Right atrium auricular region (tissue), 2 donors: ENCODE results near the gene GPRC5C. TPM values are rescaled to one million over a fixed set of nuclear protein-coding genes. Genes with fewer than 3 reads are reported as not detected.

Source experiments
- DNase-seq: peaks from one replicate; pipeline ENCODE4 v3.0.0-alpha.2; 2019; ENCODE audit warnings: low spot score
- H3K27ac ChIP-seq, 2 donors: fragments of 200-600 bp; sonication (generic); 1 replicate in 1 of 2; 2 replicates in 1 of 2; pipeline ENCODE4 v1.5.1; 2016 to 2019
- H3K27me3 ChIP-seq, 2 donors: fragments of 200-600 bp; sonication (generic); one replicate each; pipeline versions ENCODE4 v1.5.1 to v1.6.0; 2017 to 2019
- H3K36me3 ChIP-seq: fragments of 200-600 bp; sonication (generic); one replicate; pipeline ENCODE4 v1.5.1; 2016
- H3K4me1 ChIP-seq, 2 donors: fragments of 200-600 bp; sonication (generic); one replicate each; pipeline versions ENCODE4 v1.5.1 to v1.6.0; 2017 to 2019
- H3K4me3 ChIP-seq, 2 donors: fragments of 200-600 bp; sonication (generic); 1 replicate in 1 of 2; 2 replicates in 1 of 2; pipeline ENCODE4 v1.5.1; 2017 to 2019; ENCODE audit warnings: mild to moderate bottlenecking in 1 of 2, moderate library complexity in 1 of 2
- H3K9me3 ChIP-seq, 2 donors: fragments of 200-600 bp; sonication (generic); one replicate each; pipeline ENCODE4 v1.5.1; 2019
- total RNA-seq, 2 donors: library from RNA; depleted of rRNA; stranded (reverse); fragments of >200 nt; gene quantifications; one replicate each; pipeline ENCODE4 v1.1.0, GENCODE V29; 2016
- TF ChIP-seq, protein P1 (sequence below), 2 donors: fragments of 200-600 bp; sonication (generic); IDR thresholded peaks; one replicate each; pipeline ENCODE4 v1.5.1; 2019; ENCODE audit warnings: antibody characterized with exemption in 2 of 2

The GPRC5C gene
- total RNA-seq, 2 donors from 2014 or later: 39.0 to 48.0 TPM

DNA sequence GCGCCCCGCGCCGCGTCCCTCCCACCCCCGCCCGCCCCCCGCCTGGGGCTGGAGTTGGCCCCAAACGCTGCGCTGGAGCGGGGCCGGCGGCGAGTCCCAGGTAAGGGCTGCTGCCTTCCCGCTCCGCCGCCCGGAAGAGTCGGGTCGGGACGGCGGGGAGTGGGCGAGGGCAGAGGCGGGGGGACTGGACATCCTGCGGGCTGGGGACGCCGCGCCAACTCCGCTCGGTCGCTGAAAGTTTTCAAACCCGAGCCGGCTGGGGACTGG is 469 bp downstream of the GPRC5C start:
- H3K36me3 ChIP-seq: no peaks in the 10 kb centered on the region
- H3K27ac ChIP-seq: peak overlapping the region; percentile 96 to 97
- H3K4me3 ChIP-seq: peak overlapping the region; percentile 55 to 68
- no peaks in the 10 kb centered on the region for H3K27me3 ChIP-seq
- no peak for DNase-seq
- TF ChIP-seq, protein P1, sequence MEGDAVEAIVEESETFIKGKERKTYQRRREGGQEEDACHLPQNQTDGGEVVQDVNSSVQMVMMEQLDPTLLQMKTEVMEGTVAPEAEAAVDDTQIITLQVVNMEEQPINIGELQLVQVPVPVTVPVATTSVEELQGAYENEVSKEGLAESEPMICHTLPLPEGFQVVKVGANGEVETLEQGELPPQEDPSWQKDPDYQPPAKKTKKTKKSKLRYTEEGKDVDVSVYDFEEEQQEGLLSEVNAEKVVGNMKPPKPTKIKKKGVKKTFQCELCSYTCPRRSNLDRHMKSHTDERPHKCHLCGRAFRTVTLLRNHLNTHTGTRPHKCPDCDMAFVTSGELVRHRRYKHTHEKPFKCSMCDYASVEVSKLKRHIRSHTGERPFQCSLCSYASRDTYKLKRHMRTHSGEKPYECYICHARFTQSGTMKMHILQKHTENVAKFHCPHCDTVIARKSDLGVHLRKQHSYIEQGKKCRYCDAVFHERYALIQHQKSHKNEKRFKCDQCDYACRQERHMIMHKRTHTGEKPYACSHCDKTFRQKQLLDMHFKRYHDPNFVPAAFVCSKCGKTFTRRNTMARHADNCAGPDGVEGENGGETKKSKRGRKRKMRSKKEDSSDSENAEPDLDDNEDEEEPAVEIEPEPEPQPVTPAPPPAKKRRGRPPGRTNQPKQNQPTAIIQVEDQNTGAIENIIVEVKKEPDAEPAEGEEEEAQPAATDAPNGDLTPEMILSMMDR (IDR thresholded peaks at IDR 0.05): no peak
- peaks cover 0 to 54% of the 10 kb centered on the region in 2 donors for H3K4me1 ChIP-seq
- peaks cover 0 to 2% of the 10 kb centered on the region in 2 donors for H3K9me3 ChIP-seq

DNA sequence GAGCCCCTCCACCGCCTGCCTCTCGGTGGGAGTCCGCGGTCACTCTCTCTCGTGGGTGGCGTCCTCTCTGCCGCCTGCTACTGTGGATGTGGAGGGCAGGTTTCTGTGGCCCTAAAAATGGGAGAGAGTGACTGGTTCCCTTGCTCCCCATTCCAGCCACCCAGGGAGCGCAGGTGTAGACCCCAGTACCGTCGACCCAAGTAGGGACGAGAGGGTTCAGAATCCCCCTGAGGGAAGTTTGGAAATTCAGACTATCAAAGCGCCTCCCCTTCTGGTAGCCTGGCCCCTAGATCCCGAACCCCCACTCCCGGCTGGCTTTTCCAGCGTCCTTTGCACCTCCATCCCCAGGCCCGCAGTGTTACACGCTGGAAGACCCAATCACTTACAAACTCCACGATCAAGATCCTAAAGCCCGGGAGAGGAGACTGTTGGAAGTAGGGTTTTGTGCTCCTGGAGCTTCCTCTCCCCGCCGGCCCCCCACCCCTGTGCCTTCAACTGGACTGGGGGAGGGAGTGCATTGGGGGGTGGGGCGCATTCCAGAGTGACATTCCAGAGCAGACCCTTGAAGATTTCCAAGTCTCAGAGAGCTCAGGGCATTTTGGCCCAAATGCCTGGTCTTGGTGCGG is 991 bp downstream of the GPRC5C start:
- Histone ChIP-seq H3K4me1 (peaks cover 0 to 49% of the 10 kb centered on the region in 2 donors), H3K9me3 (peaks cover 0 to 7% of the 10 kb centered on the region in 2 donors), H3K27me3 (no peaks in the 10 kb centered on the region), H3K36me3 (no peaks in the 10 kb centered on the region), H3K4me3 (peak overlapping the region; percentile 55 to 68), H3K27ac (peak overlapping the region; percentile 96 to 97)
- DNase-seq: no peak
- TF ChIP-seq, protein P1 (IDR thresholded peaks at IDR 0.05): no peak

DNA sequence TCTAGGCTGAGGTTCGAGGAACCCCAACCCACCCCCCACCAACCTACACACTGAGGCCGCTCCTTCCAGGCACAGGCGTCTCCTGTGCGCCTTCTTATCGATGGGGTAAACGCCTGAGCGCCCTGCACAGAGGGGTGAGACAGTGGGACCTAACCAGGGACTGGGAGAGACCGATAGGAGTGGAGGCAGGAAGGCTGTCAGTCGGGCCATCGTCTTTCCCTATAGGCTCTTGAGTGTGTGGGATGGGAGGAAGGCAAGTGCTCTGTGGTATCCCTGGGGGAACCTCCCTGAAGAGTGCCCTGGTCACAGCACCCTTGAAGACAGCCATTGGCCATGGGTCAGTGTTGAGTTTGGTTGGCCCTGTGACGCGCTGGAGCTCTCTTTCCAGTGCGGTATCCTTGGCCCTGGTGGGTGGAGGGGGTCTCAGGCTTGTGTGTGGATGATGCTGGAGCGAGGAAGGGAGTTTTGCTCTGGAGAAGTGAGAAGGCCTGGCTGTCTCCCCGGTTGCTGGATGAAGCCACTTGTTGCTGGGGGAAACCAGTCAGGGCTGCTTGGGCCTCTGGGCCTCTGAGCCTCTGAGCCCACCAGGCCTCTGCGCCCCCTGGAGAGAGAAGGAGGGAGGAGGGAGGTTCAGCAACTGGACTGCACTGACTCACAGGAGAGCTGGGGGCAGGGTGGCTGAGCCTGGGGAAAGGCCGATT is 1.7 kb downstream of the GPRC5C start:
- no peak for DNase-seq
- peak overlapping the region; percentile 96 to 97 for H3K27ac ChIP-seq
- H3K27me3 ChIP-seq: no peaks in the 10 kb centered on the region
- H3K9me3 ChIP-seq: peaks cover 0 to 9% of the 10 kb centered on the region in 2 donors
- TF ChIP-seq, protein P1 (IDR thresholded peaks at IDR 0.05): no peak
- H3K4me3 ChIP-seq: peak overlapping the region; percentile 55 to 68
- no peaks in the 10 kb centered on the region for H3K36me3 ChIP-seq
- H3K4me1 ChIP-seq: peaks cover 0 to 47% of the 10 kb centered on the region in 2 donors

DNA sequence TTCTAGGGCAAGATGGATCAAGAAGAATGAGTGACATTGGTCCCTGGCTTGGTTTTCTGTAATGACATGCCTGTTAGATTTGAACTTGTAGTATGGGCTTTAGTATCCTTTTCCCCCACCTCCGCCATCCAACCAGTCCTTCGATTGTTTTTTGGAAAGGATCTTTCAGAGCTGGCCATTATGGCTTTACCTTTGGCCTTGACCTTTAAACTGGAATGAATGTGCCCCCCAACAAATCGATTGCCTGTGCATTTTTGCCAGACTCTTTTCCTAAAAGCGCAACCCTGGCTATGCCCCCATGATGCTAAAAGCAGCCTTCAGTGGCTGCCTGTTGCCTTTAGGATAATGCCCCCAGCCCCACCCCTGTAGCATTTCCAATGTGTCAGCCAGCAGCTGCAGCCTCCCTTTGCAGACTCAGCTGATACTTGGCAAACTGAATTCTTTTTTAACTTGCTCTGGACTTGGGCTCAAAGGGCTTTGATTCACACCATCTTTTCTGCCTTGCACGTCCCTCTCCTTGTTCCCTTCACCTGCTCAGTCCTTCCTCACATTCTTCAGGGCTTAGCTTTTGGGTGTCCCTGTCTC is 4.0 kb downstream of the GPRC5C start:
- Histone ChIP-seq H3K4me3 (no peak overlapping the region), H3K27me3 (no peaks in the 10 kb centered on the region), H3K27ac (no peak overlapping the region), H3K36me3 (peaks cover 8% of the 10 kb centered on the region), H3K9me3 (peaks cover 0 to 9% of the 10 kb centered on the region in 2 donors), H3K4me1 (peaks cover 0 to 34% of the 10 kb centered on the region in 2 donors)
- TF ChIP-seq, protein P1 (IDR thresholded peaks at IDR 0.05): no peak
- DNase-seq: no peak

DNA sequence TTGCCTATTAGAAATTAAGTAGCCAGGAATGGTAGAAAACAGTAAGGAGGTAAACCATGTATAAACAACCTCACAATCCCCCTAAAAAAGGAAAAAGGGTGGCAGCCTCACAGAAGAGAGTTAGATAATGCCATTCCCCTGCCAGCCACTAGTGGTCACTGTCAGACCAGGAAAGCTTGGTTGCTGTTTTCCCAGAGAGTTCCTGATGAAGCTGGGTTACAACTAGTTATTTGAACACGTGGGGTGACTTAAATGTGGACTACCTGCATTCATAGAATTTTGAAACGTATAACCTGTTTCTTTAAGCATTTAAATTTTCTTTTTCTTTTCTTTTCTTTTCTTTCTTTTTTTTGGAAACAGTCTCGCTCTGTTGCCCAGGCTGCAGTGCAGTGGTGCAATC is 5.8 kb downstream of the GPRC5C start:
- TF ChIP-seq, protein P1 (IDR thresholded peaks at IDR 0.05): peak in 1 of 2 donors; percentile 65
- Histone ChIP-seq H3K9me3 (peaks cover 0 to 9% of the 10 kb centered on the region in 2 donors), H3K27ac (no peak overlapping the region)

More for the DNA sequence above, 5.8 kb downstream of the GPRC5C start:
- Histone ChIP-seq H3K36me3 (peaks cover 8% of the 10 kb centered on the region), H3K4me1 (peaks cover 0 to 29% of the 10 kb centered on the region in 2 donors), H3K4me3 (no peak overlapping the region), H3K27me3 (no peaks in the 10 kb centered on the region)
- no peak for DNase-seq
